OCI-LY7 (cell line): ENCODE results near the gene TSPOAP1. TPM values are rescaled to one million over a fixed set of nuclear protein-coding genes. Genes with fewer than 3 reads are reported as not detected.

ENCODE experiments used
- BruUV-seq: library from RNA; stranded (reverse); fragments of 400-500 nt; replicated peaks from 2 replicates; lab custom pipeline; 2021; lab: Mats Ljungman, UMichigan
- CTCF ChIA-PET: fragments of 300-600 bp; sonication (Branson Sonifier 250); formaldehyde crosslinking; loops from one replicate; lab custom pipeline; 2022; ENCODE audit warnings: antibody characterized with exemption; ENCODE audit not compliant: unreplicated experiment; lab: Charles Lee
- POLR2A ChIA-PET: fragments of 300-600 bp; sonication (Branson Sonifier 250); formaldehyde crosslinking; loops from one replicate; lab custom pipeline; 2022; ENCODE audit warnings: antibody characterized with exemption; lab: Charles Lee
- DNase-seq: peaks from one replicate; pipeline ENCODE4 v3.0.0-alpha.2; 2015; ENCODE audit warnings: low spot score
- H2AFZ ChIP-seq: fragments of 200-600 bp; sonication (generic), shearing (Covaris generic); 2 replicates; pipeline ENCODE4 v1.6.1; 2014; ENCODE audit warnings: mild to moderate bottlenecking, antibody characterized with exemption, low read length, moderate library complexity
- H3K27ac ChIP-seq: fragments of 200-600 bp; sonication (generic); 2 replicates; pipeline ENCODE4 v1.5.1; 2014; ENCODE audit warnings: mixed run types, low read depth, mild to moderate bottlenecking, moderate library complexity, low read length, inconsistent platforms; ENCODE audit not compliant: poor library complexity, severe bottlenecking
- H3K36me3 ChIP-seq: fragments of 200-600 bp; sonication (generic); 2 replicates; pipeline ENCODE4 v1.6.1; 2014; ENCODE audit warnings: mild to moderate bottlenecking, antibody characterized with exemption, low read length, moderate library complexity, mixed read lengths; ENCODE audit not compliant: insufficient read depth
- H3K4me1 ChIP-seq: fragments of 200-600 bp; sonication (generic); 2 replicates; pipeline ENCODE4 v1.5.1; 2014; ENCODE audit warnings: mild to moderate bottlenecking, low read length; ENCODE audit not compliant: insufficient read depth, poor library complexity, severe bottlenecking
- H3K4me2 ChIP-seq: fragments of 200-600 bp; sonication (generic); 2 replicates; pipeline ENCODE4 v1.6.1; 2014; ENCODE audit warnings: mild to moderate bottlenecking, low read length
- H3K4me3 ChIP-seq: fragments of 200-600 bp; sonication (generic); 2 replicates; pipeline ENCODE4 v1.5.1; 2014; ENCODE audit warnings: mild to moderate bottlenecking, low read depth, low read length; ENCODE audit not compliant: poor library complexity, severe bottlenecking
- H3K79me2 ChIP-seq: fragments of 200-600 bp; sonication (generic); 2 replicates; pipeline ENCODE4 v1.6.1; 2016; ENCODE audit warnings: low read depth, mild to moderate bottlenecking, low read length, moderate library complexity, mixed read lengths; ENCODE audit not compliant: insufficient read depth
- H3K9me2 ChIP-seq: fragments of 200-600 bp; sonication (generic); 2 replicates; pipeline ENCODE4 v1.6.1; 2016; ENCODE audit warnings: mild to moderate bottlenecking, low read length, mixed read lengths; ENCODE audit not compliant: insufficient read depth
- H3K9me3 ChIP-seq: fragments of 200-600 bp; sonication (generic); 2 replicates; pipeline ENCODE4 v1.6.1; 2014; ENCODE audit warnings: mild to moderate bottlenecking, mixed run types, low read length, mixed read lengths
- H4K20me1 ChIP-seq: fragments of 200-600 bp; sonication (generic); 2 replicates; pipeline ENCODE4 v1.6.1; 2014; ENCODE audit warnings: mild to moderate bottlenecking, antibody characterized with exemption, low read length, moderate library complexity, mixed read lengths; ENCODE audit not compliant: insufficient read depth
- EZH2phosphoT487 ChIP-seq: fragments of 200-600 bp; sonication (generic); IDR thresholded peaks from 2 replicates; pipeline ENCODE4 v1.6.1; 2018; ENCODE audit warnings: low read depth, borderline replicate concordance, mild to moderate bottlenecking, mixed run types, antibody characterized with exemption, low read length, moderate library complexity, mixed read lengths
- intact Hi-C: fragments of 100-400 bp; cut with micrococcal nuclease; formaldehyde crosslinking; loops from one replicate; pipeline ENCODE4 v1.10.0; 2022; ENCODE audit not compliant: unreplicated experiment
- total RNA-seq, 2 experiments: library from RNA; depleted of rRNA in 1 of 2; stranded (reverse); fragments of >200 nt in 1 of 2; shearing (Covaris generic) in 1 of 2; gene quantifications; 2 replicates each; pipeline ENCODE4 v1.2.3, GENCODE V29; 2014 to 2022
- TF ChIP-seq, protein P1 (sequence below): fragments of 200-600 bp; sonication (generic); conservative IDR thresholded peaks from 2 replicates; pipeline ENCODE4 v1.5.1; 2014; ENCODE audit warnings: mild to moderate bottlenecking, antibody characterized with exemption, low read length, moderate library complexity, mixed read lengths

Gene TSPOAP1
- total RNA-seq, 2 experiments from 2014 or later = 24.0 to 50.6 TPM

DNA sequence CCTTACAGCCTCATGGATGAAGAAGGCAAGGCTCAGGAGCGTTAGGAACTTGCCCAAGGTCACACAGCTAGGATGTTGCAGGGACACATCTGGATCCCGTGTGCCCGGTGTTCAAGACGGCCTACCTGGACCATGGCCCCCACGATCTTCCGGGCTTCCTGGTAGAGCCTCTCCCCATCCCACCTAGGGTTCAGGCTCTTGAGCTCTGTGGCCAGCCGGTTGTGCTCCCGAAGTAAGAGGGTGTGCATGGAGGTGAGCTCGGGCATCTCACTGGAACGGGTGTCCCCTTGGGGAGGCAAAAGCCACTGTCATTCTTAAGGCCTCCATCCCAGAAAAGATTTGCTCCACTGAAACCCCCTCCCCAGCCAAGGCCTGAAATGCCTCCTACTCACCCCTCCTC, 53.2 kb downstream of the TSPOAP1 start:
- CTCF ChIA-PET = no interaction called here
- Histone ChIP-seq H3K9me2 (no peaks in the 10 kb centered on the region), H3K79me2 (no peaks in the 10 kb centered on the region), H2AFZ (no peak overlapping the region), H3K4me2 (no peak overlapping the region), H3K9me3 (no peaks in the 10 kb centered on the region), H3K36me3 (no peaks in the 10 kb centered on the region), H3K27ac (no peak overlapping the region), H3K4me3 (no peak overlapping the region), H3K4me1 (no peaks in the 10 kb centered on the region), H4K20me1 (no peaks in the 10 kb centered on the region)
- no peak for DNase-seq
- no TSS peak for BruUV-seq
- intact Hi-C loops = no loop called here
- TF ChIP-seq EZH2phosphoT487 = no peak
- TF ChIP-seq, protein P1, sequence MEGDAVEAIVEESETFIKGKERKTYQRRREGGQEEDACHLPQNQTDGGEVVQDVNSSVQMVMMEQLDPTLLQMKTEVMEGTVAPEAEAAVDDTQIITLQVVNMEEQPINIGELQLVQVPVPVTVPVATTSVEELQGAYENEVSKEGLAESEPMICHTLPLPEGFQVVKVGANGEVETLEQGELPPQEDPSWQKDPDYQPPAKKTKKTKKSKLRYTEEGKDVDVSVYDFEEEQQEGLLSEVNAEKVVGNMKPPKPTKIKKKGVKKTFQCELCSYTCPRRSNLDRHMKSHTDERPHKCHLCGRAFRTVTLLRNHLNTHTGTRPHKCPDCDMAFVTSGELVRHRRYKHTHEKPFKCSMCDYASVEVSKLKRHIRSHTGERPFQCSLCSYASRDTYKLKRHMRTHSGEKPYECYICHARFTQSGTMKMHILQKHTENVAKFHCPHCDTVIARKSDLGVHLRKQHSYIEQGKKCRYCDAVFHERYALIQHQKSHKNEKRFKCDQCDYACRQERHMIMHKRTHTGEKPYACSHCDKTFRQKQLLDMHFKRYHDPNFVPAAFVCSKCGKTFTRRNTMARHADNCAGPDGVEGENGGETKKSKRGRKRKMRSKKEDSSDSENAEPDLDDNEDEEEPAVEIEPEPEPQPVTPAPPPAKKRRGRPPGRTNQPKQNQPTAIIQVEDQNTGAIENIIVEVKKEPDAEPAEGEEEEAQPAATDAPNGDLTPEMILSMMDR = no peak
- POLR2A ChIA-PET = no interaction called here

GRCh38 chr17:58273453-58274104, 55.0 kb downstream of the TSPOAP1 start:
- TF ChIP-seq, protein P1 = no peak
- no peak for TF ChIP-seq EZH2phosphoT487
- H3K4me2 ChIP-seq = no peak overlapping the region
- POLR2A ChIA-PET = no interaction called here
- no peak overlapping the region for H3K27ac ChIP-seq
- no TSS peak for BruUV-seq
- DNase-seq = no peak
- intact Hi-C loops = no loop called here
- H3K9me3 ChIP-seq = no peaks in the 10 kb centered on the region
- H3K36me3 ChIP-seq = no peaks in the 10 kb centered on the region
- H4K20me1 ChIP-seq = no peaks in the 10 kb centered on the region
- no peaks in the 10 kb centered on the region for H3K9me2 ChIP-seq
- no peak overlapping the region for H3K4me3 ChIP-seq
- CTCF ChIA-PET = no interaction called here
- H2AFZ ChIP-seq = no peak overlapping the region
- H3K79me2 ChIP-seq = no peaks in the 10 kb centered on the region
- no peaks in the 10 kb centered on the region for H3K4me1 ChIP-seq
